HUES6 (cell line): ENCODE data around the gene NLRP13.

Experiments
- H3K27ac ChIP-seq: 2 replicates; pipeline ENCODE4 v1.7.0; 2013; ENCODE audit warnings: low read depth, mild to moderate bottlenecking, low read length, inconsistent platforms
- H3K27me3 ChIP-seq: 2 replicates; pipeline ENCODE4 v1.6.1; 2013; ENCODE audit warnings: low read length; ENCODE audit not compliant: control insufficient read depth, insufficient read depth
- H3K36me3 ChIP-seq: 2 replicates; pipeline ENCODE4 v1.6.1; 2013; ENCODE audit warnings: low read length; ENCODE audit not compliant: control insufficient read depth, insufficient read depth
- H3K4me1 ChIP-seq: 2 replicates; pipeline ENCODE4 v1.6.1; 2013; ENCODE audit warnings: low read length; ENCODE audit not compliant: control insufficient read depth, insufficient read depth
- H3K4me3 ChIP-seq: 2 replicates; pipeline ENCODE4 v1.5.1; 2013; ENCODE audit warnings: low read depth, low read length
- H3K9ac ChIP-seq: one replicate; pipeline ENCODE4 v1.6.1; 2013; ENCODE audit warnings: mild to moderate bottlenecking, low read length
- H3K9me3 ChIP-seq: 2 replicates; pipeline ENCODE4 v1.6.1; 2013; ENCODE audit warnings: low read depth, low read length; ENCODE audit not compliant: control insufficient read depth, insufficient read depth

NLRP13 gene

GRCh38 chr19:55857149-55857548 is 75.0 kb downstream of the NLRP13 start:
- Histone ChIP-seq H3K4me3 (no peak overlapping the region), H3K27ac (no peak overlapping the region), H3K9ac (no peak overlapping the region), H3K4me1 (no peaks in the 10 kb centered on the region), H3K36me3 (no peaks in the 10 kb centered on the region), H3K9me3 (peaks cover 65% of the 10 kb centered on the region; the same call in 1 of the 2 replicates), H3K27me3 (peaks cover 16% of the 10 kb centered on the region; the same call in 1 of the 2 replicates)

- no peak overlapping the region for H3K4me3 ChIP-seq
- H3K27me3 ChIP-seq = peaks cover 3% of the 10 kb centered on the region; the same call in 1 of the 2 replicates
- H3K9me3 ChIP-seq = peaks cover 53% of the 10 kb centered on the region; the same call in 1 of the 2 replicates
- no peak overlapping the region for H3K27ac ChIP-seq
- no peaks in the 10 kb centered on the region for H3K36me3 ChIP-seq
- no peaks in the 10 kb centered on the region for H3K4me1 ChIP-seq
- H3K9ac ChIP-seq = no peak overlapping the region
Observed at GRCh38 chr19:55855160-55855559, 77.0 kb downstream of the NLRP13 start.
